Measurements from ENCODE around the gene DGKH.

DNA sequence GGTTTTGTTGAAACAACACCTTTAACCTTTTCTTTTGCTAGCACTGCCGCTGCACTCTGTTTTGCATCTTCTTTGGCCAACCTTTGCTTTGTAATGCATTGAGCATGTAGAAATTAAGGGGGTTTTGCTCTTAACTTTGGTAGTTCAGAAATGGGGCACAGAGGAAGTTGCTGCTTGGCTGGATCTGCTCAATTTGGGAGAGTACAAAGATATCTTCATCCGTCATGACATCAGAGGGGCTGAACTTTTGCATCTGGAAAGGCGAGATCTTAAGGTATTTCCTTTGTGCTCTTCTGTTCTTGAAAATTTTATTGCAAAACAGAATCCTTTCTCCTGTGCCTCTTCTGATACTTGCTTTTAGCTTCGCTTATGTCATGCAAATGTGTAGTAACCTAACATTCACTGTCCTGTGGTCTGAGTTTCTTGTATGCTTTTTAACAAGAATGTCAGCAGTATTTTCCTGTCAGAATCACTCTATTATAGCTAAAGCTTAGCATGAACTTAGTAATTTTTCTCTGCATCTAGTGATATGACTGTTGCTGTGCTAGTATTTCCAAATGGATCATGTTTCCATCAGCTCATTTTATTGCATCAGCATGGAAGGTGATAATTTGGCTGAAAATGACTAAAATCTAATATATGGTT is 172.8 kb downstream of the DGKH start:
- TF ChIP-seq CTCF (conservative IDR thresholded peaks at IDR 0.05; ENCODE audit: low read length) (no peak), EZH2phosphoT487 (IDR thresholded peaks at IDR 0.05; ENCODE audit: borderline replicate concordance) (no peak)
